Memory B cell (primary cell): ENCODE measurements around the gene ARL5B.

Source experiments
- ATAC-seq: fragments of 150-1000 bp; cut with Tn5 transposase; 2 replicates; pipeline ENCODE4 v1.10.0; 2021; ENCODE audit warnings: low read depth, mild to moderate bottlenecking, moderate library complexity
- DNase-seq, 2 donors: peaks; one replicate each; pipeline ENCODE4 v3.0.0; 2022; ENCODE audit warnings: low spot score in 2 of 2
- H3K27ac Mint-ChIP-seq: one replicate; pipeline ENCODE4 v1.8.0; 2022; ENCODE audit warnings: mild to moderate bottlenecking, moderate library complexity, mixed read lengths
- H3K27me3 Mint-ChIP-seq: one replicate; pipeline ENCODE4 v1.8.0; 2022; ENCODE audit warnings: mixed read lengths
- H3K36me3 Mint-ChIP-seq: one replicate; pipeline ENCODE4 v1.8.0; 2022; ENCODE audit warnings: mild to moderate bottlenecking, mixed read lengths
- H3K4me1 Mint-ChIP-seq: one replicate; pipeline ENCODE4 v1.8.0; 2022; ENCODE audit warnings: mixed read lengths
- H3K4me3 Mint-ChIP-seq: one replicate; pipeline ENCODE4 v1.8.0; 2022; ENCODE audit warnings: mild to moderate bottlenecking, moderate library complexity, mixed read lengths
- H3K9me3 Mint-ChIP-seq: one replicate; pipeline ENCODE4 v1.8.0; 2022; ENCODE audit warnings: mixed read lengths

The ARL5B gene

DNA sequence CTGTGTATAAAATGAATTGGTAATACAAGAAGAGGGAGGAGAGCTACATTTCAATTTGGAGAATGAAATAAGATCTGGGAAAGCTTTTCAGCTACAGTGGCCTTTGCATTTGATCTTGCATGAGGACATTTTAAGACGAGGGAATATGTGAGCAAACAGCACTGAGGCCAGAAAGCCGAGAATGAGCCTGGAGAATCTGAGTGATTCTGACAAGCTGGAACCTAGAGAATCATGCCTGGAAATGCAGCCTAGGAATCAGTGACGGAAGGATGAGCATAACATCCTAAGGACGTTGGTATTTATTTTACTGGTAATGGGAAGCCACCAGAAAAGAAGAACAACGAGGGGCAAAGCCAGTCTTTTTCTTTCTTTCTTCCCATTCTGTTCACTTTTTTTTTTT, 44.3 kb downstream of the ARL5B start:
- ATAC-seq = no peak
- H3K4me1 Mint-ChIP-seq = peaks cover 4% of the 10 kb centered on the region
- no peak for DNase-seq
- H3K9me3 Mint-ChIP-seq = no peaks in the 10 kb centered on the region
- H3K36me3 Mint-ChIP-seq = no peaks in the 10 kb centered on the region
- H3K4me3 Mint-ChIP-seq = no peak overlapping the region
- H3K27me3 Mint-ChIP-seq = peaks cover 6% of the 10 kb centered on the region
- no peak overlapping the region for H3K27ac Mint-ChIP-seq

DNA sequence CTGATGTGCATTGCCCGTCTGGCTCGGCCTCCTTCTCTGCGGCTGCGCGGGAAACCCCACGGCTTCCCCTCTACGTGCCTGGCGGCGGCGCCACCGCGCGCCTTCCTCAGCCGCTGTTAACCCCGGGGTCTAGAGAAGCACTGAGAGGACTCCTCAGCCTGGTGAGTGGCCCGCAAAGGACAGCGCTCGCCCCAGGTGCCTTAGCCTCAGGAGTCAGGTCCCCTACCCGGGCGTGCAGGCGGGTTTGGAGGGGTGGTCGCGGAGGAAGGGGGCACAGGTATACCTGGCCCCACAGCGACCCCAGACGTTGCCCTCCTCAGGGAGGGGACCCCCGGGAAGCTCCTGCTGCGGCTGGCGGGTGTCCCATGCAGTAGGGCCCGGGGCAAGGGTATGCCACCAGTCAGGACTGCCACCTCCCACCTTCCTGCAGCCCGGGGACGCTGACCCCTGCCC, 51.0 kb downstream of the ARL5B start:
- Mint-ChIP-seq H3K36me3 (no peaks in the 10 kb centered on the region), H3K4me3 (no peak overlapping the region), H3K27me3 (peaks cover 5% of the 10 kb centered on the region), H3K4me1 (no peaks in the 10 kb centered on the region), H3K9me3 (no peaks in the 10 kb centered on the region), H3K27ac (no peak overlapping the region)
- DNase-seq = no peak
- ATAC-seq = no peak

- Mint-ChIP-seq H3K36me3 (no peaks in the 10 kb centered on the region), H3K27me3 (peaks cover 1% of the 10 kb centered on the region), H3K4me1 (no peaks in the 10 kb centered on the region), H3K27ac (no peak overlapping the region), H3K4me3 (no peak overlapping the region), H3K9me3 (no peaks in the 10 kb centered on the region)
- DNase-seq = no peak
- no peak for ATAC-seq
These were observed 53.8 kb downstream of the ARL5B start for GRCh38 chr10:18713077-18713476.

DNA sequence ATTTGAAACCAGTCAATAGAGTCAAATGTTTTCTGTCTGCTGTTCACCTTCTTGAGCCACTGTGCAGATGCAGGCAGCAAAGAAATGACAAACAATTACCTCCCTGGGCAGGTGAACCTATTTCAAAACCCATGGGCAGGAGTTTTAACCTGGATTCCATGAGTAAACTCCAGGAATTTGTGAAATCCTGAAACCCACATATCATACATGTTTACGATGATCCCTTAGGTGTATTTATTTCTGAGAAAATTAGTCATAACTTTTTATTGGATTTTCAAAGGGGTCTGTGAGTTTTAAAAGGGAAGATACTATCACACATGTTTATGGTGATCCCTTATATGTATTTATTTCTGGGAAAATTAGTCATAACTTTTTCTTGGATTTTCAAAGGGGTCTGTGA, 59.8 kb downstream of the ARL5B start:
- ATAC-seq (no peak), DNase-seq (no peak)
- Mint-ChIP-seq H3K27ac (no peak overlapping the region), H3K4me3 (no peak overlapping the region), H3K36me3 (no peaks in the 10 kb centered on the region), H3K27me3 (peaks cover 4% of the 10 kb centered on the region), H3K4me1 (no peaks in the 10 kb centered on the region), H3K9me3 (no peaks in the 10 kb centered on the region)

DNA sequence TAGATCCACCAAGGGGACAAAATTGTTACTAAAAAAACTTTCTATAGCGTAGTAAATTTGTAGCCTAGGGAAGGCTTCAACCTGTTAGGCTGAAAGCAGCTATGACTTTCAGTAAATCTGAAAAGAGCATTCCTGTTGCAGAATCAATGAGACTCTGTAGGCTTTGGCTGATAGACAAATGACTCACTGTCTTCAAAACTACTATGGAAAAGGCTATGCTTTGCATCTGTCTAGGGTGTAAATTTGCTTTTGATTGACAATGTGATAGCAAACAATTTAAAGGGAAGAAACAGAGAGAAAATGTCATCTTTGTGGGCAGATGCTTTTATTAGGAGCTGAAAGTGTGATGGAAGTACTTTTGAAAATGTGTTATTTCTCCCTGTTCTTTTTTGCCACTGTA, 60.6 kb downstream of the ARL5B start:
- DNase-seq = no peak
- Mint-ChIP-seq H3K9me3 (no peaks in the 10 kb centered on the region), H3K4me1 (no peaks in the 10 kb centered on the region), H3K36me3 (no peaks in the 10 kb centered on the region), H3K27ac (no peak overlapping the region), H3K27me3 (peaks cover 4% of the 10 kb centered on the region), H3K4me3 (no peak overlapping the region)
- ATAC-seq = no peak

DNA sequence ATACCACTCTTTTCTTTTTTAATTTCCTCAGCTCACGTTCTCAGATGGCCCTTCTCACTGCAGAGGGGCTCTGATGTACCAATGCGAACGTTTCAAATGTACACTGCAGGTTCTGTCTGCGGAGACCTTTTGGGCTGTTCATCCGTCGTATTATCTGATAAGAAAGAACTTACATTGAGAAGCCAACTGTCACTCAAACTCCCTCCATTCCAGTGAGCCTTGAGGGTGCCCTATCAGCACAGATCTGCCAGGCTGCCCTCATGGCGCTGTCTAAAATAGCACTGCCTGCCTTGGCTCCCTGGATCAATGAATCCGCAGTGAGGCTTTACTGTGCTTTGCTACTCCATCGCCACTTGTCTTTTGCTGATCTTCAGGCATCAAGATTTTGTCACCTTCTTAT, 61.8 kb downstream of the ARL5B start:
- H3K9me3 Mint-ChIP-seq = no peaks in the 10 kb centered on the region
- ATAC-seq (no peak), DNase-seq (no peak)
- H3K27me3 Mint-ChIP-seq = peaks cover 4% of the 10 kb centered on the region
- no peak overlapping the region for H3K27ac Mint-ChIP-seq
- H3K4me3 Mint-ChIP-seq = no peak overlapping the region
- no peaks in the 10 kb centered on the region for H3K4me1 Mint-ChIP-seq
- H3K36me3 Mint-ChIP-seq = no peaks in the 10 kb centered on the region

- H3K27me3 Mint-ChIP-seq = peaks cover 4% of the 10 kb centered on the region
- H3K4me3 Mint-ChIP-seq = no peak overlapping the region
- no peaks in the 10 kb centered on the region for H3K4me1 Mint-ChIP-seq
- H3K36me3 Mint-ChIP-seq = no peaks in the 10 kb centered on the region
- ATAC-seq = no peak
- H3K9me3 Mint-ChIP-seq = peaks cover 2% of the 10 kb centered on the region
- H3K27ac Mint-ChIP-seq = no peak overlapping the region
- no peak for DNase-seq
These were observed 64.6 kb downstream of the ARL5B start for GRCh38 chr10:18723801-18724200.
